Neural crest cell (in vitro differentiated cells): ENCODE measurements around the gene FRS3. TPM values are rescaled to one million over a fixed set of nuclear protein-coding genes. Genes with fewer than 3 reads are reported as not detected.
A peak's percentile ranks its signal among the peaks of the same experiment; 100 is the strongest.
"Not testable (repeated sequence)": the region's sequence is repeated elsewhere in the genome, so short reads cannot be mapped to it uniquely, and the experiment has no call there.

Experiments used
- DNase-seq: peaks from one replicate; pipeline ENCODE4 v3.0.0; 2021; ENCODE audit warnings: low read depth, mixed read lengths, low spot score
- H3K27ac Mint-ChIP-seq: one replicate; pipeline ENCODE4 v1.8.0; 2021; ENCODE audit warnings: mild to moderate bottlenecking, mixed read lengths; ENCODE audit not compliant: unreplicated experiment
- H3K27me3 Mint-ChIP-seq: 2 replicates; pipeline ENCODE4 v1.8.0; 2021; ENCODE audit warnings: low read depth, mild to moderate bottlenecking, mixed read lengths
- H3K36me3 Mint-ChIP-seq: 2 replicates; pipeline ENCODE4 v1.8.0; 2021; ENCODE audit warnings: low read depth, mild to moderate bottlenecking, mixed read lengths
- H3K4me1 Mint-ChIP-seq: 2 replicates; pipeline ENCODE4 v1.8.0; 2021; ENCODE audit warnings: mixed read lengths
- H3K4me3 Mint-ChIP-seq: one replicate; pipeline ENCODE4 v1.8.0; 2021; ENCODE audit warnings: mild to moderate bottlenecking, mixed read lengths
- H3K9me3 Mint-ChIP-seq: 2 replicates; pipeline ENCODE4 v1.8.0; 2021; ENCODE audit warnings: mixed read lengths
- CTCF ChIP-seq: fragments of 200-600 bp; sonication (generic); conservative IDR thresholded peaks from 2 replicates; pipeline ENCODE4 v1.5.0; 2021; ENCODE audit warnings: antibody characterized with exemption, mild to moderate bottlenecking
- total RNA-seq: library from RNA; stranded (reverse); gene quantifications from 2 replicates; pipeline ENCODE4 v1.2.1, GENCODE V29; 2021

FRS3 gene
- total RNA-seq, 1 donor from 2014 or later, result 7.1 TPM

GRCh38 chr6:41813956-41814355, 34.3 kb upstream of the FRS3 start:
- H3K36me3 Mint-ChIP-seq, result no peaks in the 10 kb centered on the region
- no peak for DNase-seq
- H3K27me3 Mint-ChIP-seq, result no peaks in the 10 kb centered on the region
- no peaks in the 10 kb centered on the region for H3K4me1 Mint-ChIP-seq
- no peak overlapping the region for H3K27ac Mint-ChIP-seq
- H3K4me3 Mint-ChIP-seq, result no peak overlapping the region
- no peak for TF ChIP-seq CTCF
- no peaks in the 10 kb centered on the region for H3K9me3 Mint-ChIP-seq

- Mint-ChIP-seq H3K27me3 (no peaks in the 10 kb centered on the region), H3K27ac (no peak overlapping the region), H3K4me1 (no peaks in the 10 kb centered on the region), H3K9me3 (no peaks in the 10 kb centered on the region), H3K36me3 (no peaks in the 10 kb centered on the region), H3K4me3 (no peak overlapping the region)
- no peak for DNase-seq
- no peak for TF ChIP-seq CTCF
Observed at GRCh38 chr6:41813469-41813868, 33.8 kb upstream of the FRS3 start.

DNA sequence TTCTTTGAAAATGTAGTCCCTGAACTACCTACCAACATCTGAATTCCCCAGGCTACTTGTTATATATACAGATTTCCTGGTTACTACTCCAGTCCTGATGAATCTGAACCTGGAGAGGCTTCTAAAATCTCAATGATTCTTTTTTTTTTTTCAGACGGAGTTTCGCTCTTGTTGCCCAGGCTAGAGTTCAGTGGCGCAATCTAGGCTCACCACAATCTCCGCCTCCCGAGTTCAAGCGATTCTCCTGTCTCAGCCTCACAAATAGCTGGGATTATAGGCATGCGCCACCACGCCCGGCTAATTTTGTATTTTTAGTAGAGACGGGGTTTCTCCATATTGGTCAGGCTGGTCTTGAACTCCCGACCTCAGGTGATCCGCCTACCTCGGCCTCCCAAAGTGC, 32.2 kb upstream of the FRS3 start:
- not testable (repeated sequence) for H3K36me3 Mint-ChIP-seq, DNase-seq, H3K27me3 Mint-ChIP-seq

GRCh38 chr6:41811095-41811494, 31.4 kb upstream of the FRS3 start:
- DNase-seq, result no peak
- no peaks in the 10 kb centered on the region for H3K36me3 Mint-ChIP-seq

More for the DNA sequence above, 32.2 kb upstream of the FRS3 start:
- not testable (repeated sequence) for H3K4me1 Mint-ChIP-seq, H3K27ac Mint-ChIP-seq, H3K9me3 Mint-ChIP-seq, H3K4me3 Mint-ChIP-seq

DNA sequence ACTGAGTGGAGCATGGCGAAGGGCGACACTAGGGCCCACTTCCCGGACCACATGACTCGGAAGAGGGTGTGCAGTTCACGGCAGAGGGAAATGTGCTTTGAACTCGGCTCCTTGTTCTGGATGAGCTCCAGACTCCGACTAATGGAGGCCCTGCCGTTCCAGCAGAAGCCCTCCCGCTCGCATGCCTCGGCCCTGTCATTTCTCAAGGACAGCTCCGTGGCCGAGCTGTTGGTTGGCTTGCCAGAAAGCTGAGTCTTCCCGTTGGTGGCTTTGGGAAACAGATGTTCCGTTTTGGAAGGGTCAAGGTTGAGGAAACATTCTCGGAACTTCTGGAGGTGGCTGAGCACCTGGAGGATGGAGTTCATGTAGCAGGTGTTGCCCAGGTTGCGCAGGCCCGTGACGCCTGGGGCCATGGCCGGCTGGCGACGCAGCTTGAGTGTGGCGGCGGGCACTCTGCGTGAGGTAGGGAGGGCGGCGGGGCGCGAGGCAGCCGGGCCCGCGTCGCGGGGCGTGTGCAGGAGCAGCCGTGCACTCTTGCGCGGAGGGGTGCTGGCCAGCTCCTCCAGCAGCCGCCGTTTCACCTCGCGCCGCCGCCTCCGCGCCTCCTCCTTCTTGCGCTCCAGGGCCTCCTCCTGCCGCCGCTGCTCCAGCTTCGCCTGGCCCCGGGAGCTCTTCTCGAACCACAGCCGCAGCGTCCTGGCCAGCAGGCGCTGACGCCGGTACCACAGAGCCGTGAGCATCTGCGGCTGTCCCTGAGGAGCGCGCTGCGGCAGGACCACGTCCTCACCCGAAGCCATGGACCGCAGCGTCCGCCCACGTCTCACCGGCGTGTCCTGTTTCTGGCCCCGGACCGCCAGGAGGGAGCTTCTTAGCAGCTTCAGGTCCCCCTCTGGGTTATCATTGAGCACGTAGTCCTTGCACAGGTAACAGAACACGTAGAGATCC, 26.4 kb upstream of the FRS3 start:
- TF ChIP-seq CTCF, result no peak
- H3K4me3 Mint-ChIP-seq, result no peak overlapping the region
- no peaks in the 10 kb centered on the region for H3K27me3 Mint-ChIP-seq
- H3K36me3 Mint-ChIP-seq, result no peaks in the 10 kb centered on the region
- no peaks in the 10 kb centered on the region for H3K9me3 Mint-ChIP-seq
- H3K27ac Mint-ChIP-seq, result no peak overlapping the region
- no peak for DNase-seq
- no peaks in the 10 kb centered on the region for H3K4me1 Mint-ChIP-seq

More at GRCh38 chr6:41811095-41811494, 31.4 kb upstream of the FRS3 start:
- Mint-ChIP-seq H3K27me3 (no peaks in the 10 kb centered on the region), H3K4me3 (no peak overlapping the region), H3K27ac (no peak overlapping the region), H3K9me3 (no peaks in the 10 kb centered on the region), H3K4me1 (no peaks in the 10 kb centered on the region)
- no peak for TF ChIP-seq CTCF

GRCh38 chr6:41801380-41801779, 21.7 kb upstream of the FRS3 start:
- Mint-ChIP-seq H3K4me3 (no peak overlapping the region), H3K4me1 (no peaks in the 10 kb centered on the region), H3K36me3 (no peaks in the 10 kb centered on the region), H3K27ac (peak overlapping the region; percentile 16), H3K27me3 (no peaks in the 10 kb centered on the region), H3K9me3 (no peaks in the 10 kb centered on the region)
- DNase-seq, result no peak
- TF ChIP-seq CTCF, result peak; percentile 65
